ENCODE data around the gene CD300LF. TPM values are rescaled to one million over a fixed set of nuclear protein-coding genes. Genes with fewer than 3 reads are reported as not detected.

CD300LF gene
- total RNA-seq, 1 experiment from 2014 or later, result not detected

GRCh38 chr17:74704544-74704943 lies 8.2 kb downstream of the CD300LF start:
- Histone ChIP-seq H3K79me2 (ENCODE audit: insufficient read depth, low read length) (no peaks in the 10 kb centered on the region), H4K20me1 (ENCODE audit: control insufficient read depth, insufficient read depth, insufficient read length) (no peaks in the 10 kb centered on the region), H3K4ac (ENCODE audit: low read depth, low read length) (no peak overlapping the region), H3K18ac (ENCODE audit: insufficient read length, low read depth, low read length) (no peak overlapping the region), H3K79me1 (ENCODE audit: insufficient read depth, low read depth, low read length, poor library complexity, severe bottlenecking) (no peaks in the 10 kb centered on the region), H2BK15ac (ENCODE audit: low read depth, low read length) (no peak overlapping the region), H2BK5ac (ENCODE audit: insufficient read length, low read length) (no peak overlapping the region), H4K91ac (ENCODE audit: insufficient read length, low read depth, low read length) (no peak overlapping the region), H3K9ac (ENCODE audit: extremely low read depth, insufficient read length, low read length) (no peak overlapping the region), H3K4me1 (ENCODE audit: insufficient read depth, low read length) (no peaks in the 10 kb centered on the region), H2BK120ac (ENCODE audit: low read depth, low read length, poor library complexity, severe bottlenecking) (no peak overlapping the region), H3K27me3 (ENCODE audit: insufficient read depth, low read length) (peaks cover 2% of the 10 kb centered on the region; the same call in 1 of the 2 replicates), H3K23ac (ENCODE audit: insufficient read length, low read depth, low read length) (no peak overlapping the region), H3K23me2 (ENCODE audit: insufficient read length, low read depth, low read length, poor library complexity, severe bottlenecking) (no peaks in the 10 kb centered on the region), H2BK20ac (ENCODE audit: low read depth, low read length, poor library complexity, severe bottlenecking) (no peak overlapping the region), H3K27ac (ENCODE audit: insufficient read length, low read depth, low read length) (no peak overlapping the region), H4K5ac (ENCODE audit: insufficient read length, low read depth, low read length) (no peak overlapping the region), H2AK5ac (ENCODE audit: insufficient read length, low read length) (no peak overlapping the region), H3K56ac (ENCODE audit: insufficient read length, low read depth, low read length) (no peak overlapping the region), H3K9me3 (ENCODE audit: control insufficient read depth, low read depth, low read length) (no peaks in the 10 kb centered on the region), H4K8ac (replicated peaks; ENCODE audit: insufficient read length, low read depth, low read length) (no peak overlapping the region), H3T11ph (ENCODE audit: low read length) (no peak overlapping the region), H2BK12ac (ENCODE audit: insufficient read length, low read depth, low read length) (no peak overlapping the region), H3K4me2 (ENCODE audit: insufficient read depth, insufficient read length, low read length) (no peak overlapping the region), H2AFZ (ENCODE audit: low read length) (no peak overlapping the region), H3K14ac (ENCODE audit: insufficient read depth, low read length) (no peak overlapping the region)
- whole genome bisulfite sequencing (ENCODE audit: extremely low coverage, insufficient read length, low lambda C conversion rate), result no CpG with 5 or more reads among the region's 8 CpGs
- Mint-ChIP-seq H3K27ac (no peak overlapping the region), H3K27me3 (ENCODE audit: low read depth) (peaks cover 42% of the 10 kb centered on the region), H3K36me3 (ENCODE audit: insufficient read depth in 1 of 3, low read depth in 3 of 3) (no peaks in the 10 kb centered on the region), H3K9me3 (no peaks in the 10 kb centered on the region), H3K4me1 (no peaks in the 10 kb centered on the region), H3K4me3 (no peak overlapping the region)
- no peak for DNase-seq
- no peak for TF ChIP-seq CTCF (conservative IDR thresholded peaks at IDR 0.05)
